ENCODE measurements around the gene IL18BP. TPM values are rescaled to one million over a fixed set of nuclear protein-coding genes. Genes with fewer than 3 reads are reported as not detected.

Gene IL18BP
- total RNA-seq, 1 experiment from 2014 or later: 2.2 TPM

DNA sequence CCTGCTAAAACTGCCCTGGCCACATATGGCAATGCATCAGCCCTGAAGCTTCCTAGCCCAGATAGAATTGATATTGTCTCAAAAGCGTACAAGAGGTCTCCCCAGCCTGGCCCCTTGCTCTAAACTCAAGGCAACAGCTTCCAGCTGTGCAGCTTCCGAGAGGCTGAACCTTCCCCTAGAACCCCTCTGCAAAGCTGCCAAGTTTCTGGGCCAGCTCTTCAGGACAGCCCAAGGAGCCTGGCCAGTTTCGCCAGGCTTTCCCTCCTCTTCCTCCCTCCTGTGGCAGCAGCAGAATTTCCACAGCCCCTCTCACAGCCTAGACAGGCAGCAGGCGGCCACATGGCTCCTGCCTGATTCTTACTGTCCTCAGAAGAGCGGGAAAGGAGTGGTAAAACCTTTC lies 47.1 kb downstream of the IL18BP start:
- DNase-seq (ENCODE audit: low read depth): no peak

DNA sequence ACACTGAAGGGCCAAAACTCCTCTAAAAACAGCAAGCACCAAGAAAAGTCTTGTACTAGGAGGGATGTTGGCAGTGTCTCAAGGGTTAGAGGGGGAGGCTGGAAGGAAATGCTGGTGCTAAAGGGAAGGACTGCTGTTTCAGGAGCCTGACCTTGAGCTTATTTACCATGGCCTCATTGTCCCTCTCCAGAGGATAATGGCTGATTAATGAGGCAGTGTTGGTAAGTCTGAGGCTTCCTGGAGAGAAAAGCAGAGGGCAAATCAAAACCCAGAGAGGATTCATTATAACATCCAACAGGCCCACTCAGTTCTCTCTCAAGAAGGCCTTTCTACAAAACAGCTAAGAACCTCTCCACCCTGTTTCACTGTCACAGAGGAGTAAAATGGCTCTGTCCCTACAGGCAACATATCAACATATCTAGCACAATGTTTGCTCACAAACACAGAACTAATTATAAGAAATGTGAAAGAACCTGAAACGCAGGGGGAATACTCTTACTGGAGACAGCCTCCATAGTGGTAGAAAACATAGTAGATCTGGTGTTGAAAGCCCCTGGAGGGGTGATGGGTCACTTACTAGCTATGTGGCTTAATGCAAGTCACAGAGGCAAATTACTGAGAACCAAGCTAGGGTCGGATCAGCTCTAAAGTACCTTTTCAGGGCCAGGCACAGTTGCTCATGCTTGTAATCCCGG lies 50.2 kb downstream of the IL18BP start:
- DNase-seq (ENCODE audit: low read depth): no peak

Other genes starting within 250 kb of the IL18BP start
- gene DEFB108B, start 165.7 kb upstream of the IL18BP start, total RNA-seq (2014; rRNA removed; shearing (Covaris generic)): not detected in 2 replicates
- gene DEFB131B, start 120.5 kb upstream of the IL18BP start, total RNA-seq (2014; rRNA removed; shearing (Covaris generic)): not detected in 2 replicates
- gene XNDC1N, start 70.3 kb upstream of the IL18BP start, total RNA-seq (2014; rRNA removed; shearing (Covaris generic)): 2.8 and 10.8 TPM in 2 replicates
- 30.8 and 33.4 TPM in 2 replicates for gene RNF121, start 69.9 kb upstream of the IL18BP start, total RNA-seq (2014; rRNA removed; shearing (Covaris generic))
- gene NUMA1, start 81.6 kb downstream of the IL18BP start, total RNA-seq (2014; rRNA removed; shearing (Covaris generic)): 126 and 138 TPM in 2 replicates
- gene LRRC51, start 81.9 kb downstream of the IL18BP start, total RNA-seq (2014; rRNA removed; shearing (Covaris generic)): 4.8 and 5.2 TPM in 2 replicates
- 114 TPM in 2 replicates for gene LAMTOR1, start 104.4 kb downstream of the IL18BP start, total RNA-seq (2014; rRNA removed; shearing (Covaris generic))
- not detected in 2 replicates for gene TOMT, start 107.0 kb downstream of the IL18BP start, total RNA-seq (2014; rRNA removed; shearing (Covaris generic))
- 36.3 and 40.1 TPM in 2 replicates for gene ANAPC15, start 113.8 kb downstream of the IL18BP start, total RNA-seq (2014; rRNA removed; shearing (Covaris generic))
- gene FOLR3, start 136.8 kb downstream of the IL18BP start, total RNA-seq (2014; rRNA removed; shearing (Covaris generic)): 0.17 and 1.4 TPM in 2 replicates
- 1.4 and 2.8 TPM in 2 replicates for gene FOLR1, start 193.2 kb downstream of the IL18BP start, total RNA-seq (2014; rRNA removed; shearing (Covaris generic))
- not detected in 2 replicates for gene FOLR2, start 217.9 kb downstream of the IL18BP start, total RNA-seq (2014; rRNA removed; shearing (Covaris generic))
- 31.8 and 55.5 TPM in 2 replicates for gene INPPL1, start 225.9 kb downstream of the IL18BP start, total RNA-seq (2014; rRNA removed; shearing (Covaris generic))
- gene PHOX2A, start 245.3 kb downstream of the IL18BP start, total RNA-seq (2014; rRNA removed; shearing (Covaris generic)): not detected in 2 replicates